DMS114 treated with DMSO at 0.1 percent for 48 hours (cell line): ENCODE measurements around the gene DDI2.

ENCODE experiments used
- DNase-seq: peaks from one replicate; lab custom pipeline; 2025; ENCODE audit not compliant: unreplicated experiment; lab: John Stamatoyannopoulos, UW

Gene DDI2

DNA sequence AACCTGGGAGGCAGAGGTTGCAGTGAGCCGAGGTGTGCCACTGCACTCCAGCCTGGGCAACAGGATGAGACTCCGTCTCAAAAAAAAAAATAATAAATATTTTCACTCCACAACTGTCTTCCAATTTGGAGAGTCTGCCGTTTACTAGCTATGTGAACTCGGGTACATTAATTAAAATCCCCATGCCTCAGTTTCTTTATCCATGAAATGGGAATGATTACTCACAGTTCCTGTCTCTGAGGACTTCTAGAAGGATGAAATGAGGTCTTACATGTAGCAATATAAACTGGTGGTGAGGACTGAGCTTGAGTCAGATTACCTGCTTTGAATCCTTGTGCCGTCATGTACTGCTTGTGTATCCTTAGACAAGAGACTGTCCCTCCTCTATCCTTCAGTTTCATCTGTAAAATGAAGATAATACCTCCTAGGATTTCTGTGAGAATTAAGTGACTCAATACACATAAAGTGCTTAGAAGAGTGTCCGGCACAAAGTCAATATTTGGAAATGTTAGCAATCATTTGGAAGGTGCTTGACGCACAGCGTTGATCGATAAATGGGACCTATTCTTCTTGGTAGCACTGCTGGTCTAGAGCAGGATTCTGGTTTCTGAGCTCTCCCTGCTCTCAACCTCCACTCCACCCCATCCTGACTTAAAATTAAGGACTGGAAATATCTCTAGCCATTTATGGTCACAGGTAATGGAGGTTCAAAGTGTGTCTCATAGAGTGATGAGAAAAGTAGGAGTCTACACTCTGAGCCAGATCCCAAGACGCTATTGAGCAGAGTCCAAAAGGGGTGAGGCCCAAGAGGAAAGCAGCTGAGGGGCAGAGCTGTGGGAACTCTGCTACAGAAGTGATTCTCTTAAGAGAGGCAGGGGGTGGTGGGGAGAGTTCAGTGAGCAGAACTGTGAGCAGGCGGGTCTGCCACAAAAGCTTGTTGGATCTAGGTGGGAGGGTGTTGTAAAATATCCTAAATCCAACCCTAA is 11.6 kb upstream of the DDI2 start:
- no peak for DNase-seq

DNA sequence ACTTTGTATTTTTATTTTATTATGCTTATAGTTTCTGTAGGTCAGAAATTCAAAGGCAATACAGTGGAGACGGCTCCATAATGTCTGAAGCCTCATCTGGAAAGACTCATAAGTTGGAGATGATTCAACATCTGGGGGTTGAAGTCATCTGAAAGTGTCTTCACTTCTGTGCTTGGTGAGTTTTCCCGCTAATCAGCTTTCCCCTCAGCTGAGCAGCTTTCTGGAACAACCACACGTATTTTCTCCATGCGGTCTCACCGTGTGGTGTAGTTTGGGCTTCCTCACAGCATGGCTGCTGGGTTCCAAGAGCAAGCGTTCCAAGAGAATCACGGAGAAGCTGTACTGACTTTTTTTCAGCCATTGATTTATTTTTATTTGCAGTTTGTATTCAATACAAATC is 7.6 kb upstream of the DDI2 start:
- DNase-seq, result no peak

DNA sequence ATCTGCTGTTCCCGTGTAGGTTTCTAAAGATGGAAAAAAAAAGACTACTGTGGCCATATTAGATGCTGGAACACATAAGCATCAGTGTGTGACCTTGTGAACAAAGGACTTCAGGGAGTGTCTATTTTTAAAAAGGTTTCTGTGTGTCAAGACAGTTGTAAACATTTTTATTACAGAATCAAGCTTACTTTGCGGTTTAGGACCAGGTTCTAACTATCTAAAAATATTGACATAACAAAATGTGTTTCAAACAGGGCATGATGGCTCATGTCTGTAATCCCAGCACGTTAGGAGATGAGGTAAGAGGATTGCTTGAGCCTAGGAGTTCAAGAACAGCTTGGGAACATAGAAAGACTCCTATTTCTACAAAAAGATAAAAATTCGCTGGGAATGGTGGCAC is 7.1 kb upstream of the DDI2 start:
- no peak for DNase-seq

DNA sequence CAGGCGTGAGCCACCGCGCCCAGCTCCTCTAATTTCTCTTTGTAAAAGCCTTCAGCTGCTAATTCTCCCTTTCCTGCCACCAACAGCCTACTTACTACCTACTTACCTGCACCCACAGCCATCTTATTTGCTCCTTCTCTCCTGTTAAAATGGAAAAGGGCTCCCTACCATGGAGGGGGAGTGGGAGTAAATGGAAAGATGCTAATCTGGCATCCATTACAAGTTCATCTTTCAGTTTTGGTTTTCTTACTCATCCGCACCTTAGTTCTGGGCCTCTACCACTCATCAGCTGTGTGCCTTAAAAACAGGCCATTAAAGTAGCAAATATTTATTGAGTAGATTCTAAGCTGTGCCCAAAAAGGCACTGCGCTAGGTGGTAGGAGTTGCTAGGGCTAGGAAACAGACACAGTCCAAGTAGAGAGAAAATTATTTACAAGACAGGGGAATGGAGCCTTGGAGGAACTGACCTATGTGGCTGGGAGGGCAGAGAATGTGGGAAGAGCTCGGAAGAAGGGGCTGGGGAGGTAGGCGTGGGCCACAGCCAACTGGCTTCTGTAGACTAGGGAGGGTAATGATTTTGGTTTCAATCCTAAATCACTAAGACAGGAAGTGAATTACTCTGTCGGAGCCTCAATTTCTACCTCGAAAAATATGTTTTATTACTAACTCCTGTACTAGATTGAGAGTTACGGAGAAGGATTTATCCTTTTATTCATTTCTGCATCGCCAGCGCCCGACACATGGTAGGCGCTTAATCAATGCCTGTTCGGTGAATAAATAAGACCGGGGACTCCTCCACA is 685 bp upstream of the DDI2 start:
- no peak for DNase-seq

DNA sequence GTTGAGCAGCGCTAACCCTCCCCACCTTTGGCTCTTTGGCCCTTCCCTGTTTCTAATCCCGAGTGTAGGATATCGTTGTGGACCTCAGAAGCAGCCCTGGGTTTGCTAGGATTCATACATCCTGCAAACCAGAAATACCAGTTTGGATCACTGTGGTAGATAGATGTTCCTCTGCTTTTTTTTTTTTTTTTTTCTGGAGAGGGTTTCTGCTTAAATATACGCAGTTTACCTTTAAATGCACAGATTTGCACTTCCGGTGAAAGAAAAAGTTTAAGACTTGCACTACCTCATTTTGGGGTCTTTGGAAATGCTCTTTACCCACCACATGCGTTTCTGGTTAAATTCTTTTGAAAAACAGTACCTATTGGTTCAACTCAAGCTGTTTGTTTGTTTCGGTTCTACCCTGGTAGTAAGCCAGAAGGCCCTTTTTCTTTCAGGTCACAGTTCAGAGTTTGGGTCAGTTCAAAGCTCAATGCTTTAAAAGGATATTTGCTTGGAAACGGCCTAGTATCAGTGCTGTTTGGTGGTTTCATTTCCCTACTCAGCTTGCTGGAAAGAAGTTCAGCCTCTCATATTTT is 908 bp downstream of the DDI2 start:
- DNase-seq, result no peak

DNA sequence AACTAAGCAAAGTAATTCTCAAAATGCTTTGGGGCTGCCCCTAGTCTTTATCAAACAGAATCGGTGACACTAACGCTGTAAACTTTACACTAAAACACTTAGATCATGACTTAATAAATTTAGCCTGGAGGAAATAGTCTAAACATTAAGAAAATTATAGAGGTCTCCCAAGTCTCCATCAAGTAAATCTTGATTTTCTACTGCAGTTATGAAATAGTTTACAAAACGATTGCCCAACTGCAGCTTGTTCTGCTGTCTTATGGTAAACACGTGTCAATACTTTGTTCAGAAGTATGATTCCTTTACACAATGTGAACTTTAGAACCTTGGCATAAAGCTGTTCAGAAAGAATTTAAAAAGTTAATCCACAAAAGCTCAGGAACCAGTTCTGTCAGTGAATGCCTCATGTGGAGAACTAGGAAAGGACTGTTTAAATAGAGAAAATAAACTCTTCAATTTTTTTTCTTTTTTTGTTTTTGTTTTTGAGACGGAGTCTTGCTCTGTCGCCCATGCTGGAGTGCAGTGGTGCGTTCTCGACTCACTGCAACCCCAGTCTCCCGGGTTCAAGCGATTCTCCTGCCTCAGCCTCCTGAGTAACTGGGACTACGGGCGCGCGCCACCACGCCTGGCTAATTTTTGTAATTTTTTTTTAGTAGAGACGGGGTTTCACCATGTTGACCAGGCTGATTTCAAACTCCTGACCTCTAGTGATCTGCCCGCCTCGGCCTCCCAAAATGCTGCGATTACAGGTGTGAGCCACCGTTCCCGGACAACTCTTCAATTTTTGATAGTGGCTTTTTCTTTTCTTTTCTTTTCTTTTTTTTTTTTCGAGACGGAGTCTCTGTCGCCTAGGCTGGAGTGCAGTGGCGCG is 1.6 kb downstream of the DDI2 start:
- DNase-seq, result no peak

DNA sequence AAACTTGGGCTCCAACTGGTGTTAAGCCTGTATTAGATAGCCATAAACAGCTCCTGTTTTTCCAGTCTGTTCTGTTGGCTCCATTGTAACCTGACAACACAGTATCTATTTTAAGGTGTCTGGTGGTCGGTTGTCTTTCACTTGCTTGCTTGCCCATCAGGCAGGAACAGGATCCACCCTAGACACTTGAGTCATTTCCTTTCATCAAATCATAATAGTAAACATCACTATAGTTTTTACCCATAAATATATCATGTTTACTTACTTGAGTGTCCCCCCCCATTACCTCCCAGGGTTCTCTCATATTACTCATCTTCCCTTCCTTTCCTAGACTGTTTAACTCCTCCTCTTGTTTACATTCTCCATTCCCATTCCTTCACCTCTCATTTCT is 2.9 kb downstream of the DDI2 start:
- no peak for DNase-seq

DNA sequence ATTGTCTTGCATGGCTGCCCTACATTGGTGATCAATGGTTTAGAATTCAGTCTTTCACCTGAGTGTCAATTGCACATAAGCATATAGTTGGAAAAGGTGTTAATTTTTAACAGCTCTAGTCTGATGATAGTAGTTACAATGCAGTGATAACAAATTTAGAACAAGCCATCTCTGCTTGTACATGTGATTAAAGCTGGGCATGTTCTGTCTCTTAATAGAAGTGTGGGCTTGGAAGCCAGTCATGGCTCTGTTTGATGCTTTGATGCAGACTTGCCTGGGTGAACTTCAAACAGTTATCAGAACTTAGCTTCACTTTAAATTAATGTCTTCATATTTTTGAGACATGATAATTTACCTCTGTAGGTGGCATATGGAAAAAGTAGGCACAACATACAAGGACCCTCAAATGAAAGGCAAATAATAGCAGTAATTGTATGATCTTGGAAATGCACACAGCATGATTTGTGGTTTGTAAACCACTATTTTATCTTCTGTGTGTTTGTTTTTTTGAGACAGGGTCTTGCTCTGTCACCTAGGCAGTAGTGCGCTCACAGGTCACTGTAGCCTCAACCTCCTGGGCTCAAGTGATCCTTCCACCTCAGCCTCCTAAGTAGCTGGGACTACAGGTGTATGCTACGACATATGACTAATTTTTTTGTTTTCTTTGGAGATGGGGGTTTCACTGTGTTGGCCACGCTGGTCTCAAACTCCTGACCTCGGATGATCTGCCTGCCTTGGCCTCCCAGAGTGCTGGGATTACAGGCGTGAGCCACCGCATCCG is 3.8 kb downstream of the DDI2 start:
- no peak for DNase-seq

DNA sequence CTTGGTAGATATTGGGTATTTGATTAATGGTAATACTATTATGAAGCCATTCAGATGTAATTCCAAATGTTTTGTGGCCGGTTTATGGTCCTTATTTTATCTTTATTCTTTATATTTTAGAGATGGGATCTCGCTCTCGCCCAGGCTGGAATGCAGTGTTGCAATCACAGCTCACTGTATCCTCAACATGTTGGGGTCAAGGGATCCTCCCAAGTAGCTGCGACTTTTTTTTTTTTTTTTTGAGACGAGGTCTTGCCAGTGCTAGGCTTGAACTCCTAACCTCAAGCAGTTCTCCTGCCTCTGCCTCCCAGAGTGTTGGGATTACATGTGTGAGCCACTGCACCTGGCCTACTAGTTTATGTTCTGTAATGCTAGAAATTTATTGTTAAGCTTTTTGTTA is 4.7 kb downstream of the DDI2 start:
- DNase-seq, result no peak

DNA sequence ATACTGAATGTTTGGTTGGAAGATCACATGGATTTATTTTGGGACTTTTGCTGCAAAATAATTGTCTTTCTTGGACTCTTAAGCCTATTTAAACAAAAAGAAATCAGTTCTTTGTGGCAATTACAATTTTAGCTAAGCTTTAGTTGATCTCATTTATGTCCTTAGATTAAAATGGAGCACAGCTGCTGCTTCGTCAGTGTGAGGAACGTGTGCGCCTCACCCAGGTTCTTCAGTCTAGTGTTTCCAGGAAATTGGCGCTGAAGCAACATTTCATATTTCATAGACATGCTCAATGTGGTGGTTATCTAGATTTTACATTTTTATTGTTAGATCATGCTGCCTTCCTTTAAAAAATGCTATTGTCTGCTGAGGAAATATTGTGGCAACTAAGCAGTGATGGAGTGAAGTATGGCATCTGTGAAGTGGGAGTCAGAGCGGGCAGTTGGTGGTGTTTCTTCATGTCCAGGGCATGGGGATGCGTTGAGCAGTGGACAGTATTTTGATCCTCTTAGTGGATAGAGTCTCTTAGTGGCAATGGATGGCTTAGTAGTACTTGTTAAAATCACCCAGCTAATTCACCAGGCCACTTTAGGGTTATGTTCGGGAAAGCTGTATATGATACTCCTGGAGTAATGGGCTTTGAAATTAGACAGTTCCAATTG is 5.6 kb downstream of the DDI2 start:
- no peak for DNase-seq

DNA sequence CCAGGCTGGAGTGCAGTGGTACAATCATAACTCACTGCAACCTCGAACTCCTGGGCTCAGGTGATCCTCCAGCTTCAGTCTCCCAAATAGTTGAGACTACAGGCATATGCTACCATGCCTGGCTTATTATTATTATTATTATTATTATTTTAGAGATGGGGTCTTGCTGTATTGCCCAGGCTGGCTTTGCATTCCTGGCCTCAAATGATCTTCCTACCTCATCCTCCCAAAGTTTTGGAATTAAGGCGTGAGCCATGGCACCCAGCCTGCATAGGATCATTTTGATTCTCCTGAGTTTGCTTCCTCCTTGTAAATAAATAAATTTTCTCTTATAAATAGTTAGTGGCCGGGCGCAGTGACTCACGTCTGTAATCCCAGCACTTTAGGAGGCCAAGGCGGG is 6.2 kb downstream of the DDI2 start:
- DNase-seq, result no peak

DNA sequence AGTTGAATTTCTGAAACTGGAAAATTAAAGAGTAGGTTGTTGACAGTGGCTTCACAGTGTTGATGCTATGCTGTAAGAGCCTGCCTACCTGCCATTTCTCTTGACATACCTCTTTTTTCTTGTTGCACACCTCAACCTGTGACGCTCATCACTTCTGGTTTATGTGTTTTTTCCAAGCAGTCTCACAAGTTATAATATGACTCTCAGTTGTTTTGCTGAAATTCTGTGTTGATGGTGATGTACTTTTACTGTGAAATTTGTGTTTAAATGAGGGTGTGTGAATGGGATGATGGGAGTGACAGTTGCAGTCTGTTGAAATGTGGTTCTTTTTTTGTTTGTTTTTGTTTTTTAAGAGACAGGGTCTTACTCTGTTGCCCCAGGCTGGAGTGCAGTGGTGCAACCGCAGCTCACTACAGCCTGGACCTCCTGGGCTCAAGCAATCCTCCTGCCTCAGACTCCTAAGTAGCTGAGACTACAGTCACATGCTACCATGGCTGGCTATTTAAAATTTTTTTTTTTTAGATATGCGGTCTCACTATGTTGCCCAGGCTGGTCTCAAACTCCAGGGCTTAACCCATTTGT is 7.0 kb downstream of the DDI2 start:
- no peak for DNase-seq

DNA sequence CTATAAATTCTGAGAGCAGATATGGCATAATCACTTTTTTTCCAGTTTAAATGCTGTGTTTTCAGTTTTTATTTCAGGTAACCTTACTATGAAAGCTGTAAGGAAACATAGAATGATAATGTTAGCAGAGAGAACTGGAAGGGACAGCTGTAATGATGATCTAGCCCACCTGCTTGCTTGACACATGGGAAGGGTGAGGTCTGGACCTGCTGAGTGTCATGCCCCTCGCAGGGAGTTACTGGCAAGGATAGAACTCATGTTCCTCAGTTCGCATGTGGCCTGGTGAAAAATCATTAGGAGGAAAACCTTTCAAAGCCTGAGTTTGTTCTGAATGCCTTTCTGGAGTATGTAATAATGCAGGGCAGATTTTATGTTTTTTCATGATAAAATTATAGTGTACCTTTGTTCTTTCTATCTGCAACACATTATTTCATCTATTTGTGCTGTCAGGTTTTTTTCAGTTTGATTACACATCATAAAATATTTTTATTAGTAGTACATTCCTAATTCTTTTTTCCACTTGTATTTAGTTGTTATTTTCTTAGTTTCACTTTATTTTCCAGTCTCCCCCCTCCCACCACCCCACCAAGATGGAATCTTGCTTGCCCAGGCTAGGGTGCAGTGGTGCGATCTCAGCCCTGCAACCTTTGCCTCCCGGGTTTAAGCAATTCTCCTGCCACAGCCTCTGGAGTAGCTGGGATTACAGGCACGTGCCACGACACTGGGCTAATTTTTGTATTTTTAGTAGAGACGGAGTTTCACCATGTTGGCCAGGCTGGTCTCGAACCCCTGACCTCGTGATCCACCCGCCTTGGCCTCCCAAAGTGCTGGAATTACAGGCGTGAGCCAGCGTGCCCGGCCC is 8.0 kb downstream of the DDI2 start:
- no peak for DNase-seq

DNA sequence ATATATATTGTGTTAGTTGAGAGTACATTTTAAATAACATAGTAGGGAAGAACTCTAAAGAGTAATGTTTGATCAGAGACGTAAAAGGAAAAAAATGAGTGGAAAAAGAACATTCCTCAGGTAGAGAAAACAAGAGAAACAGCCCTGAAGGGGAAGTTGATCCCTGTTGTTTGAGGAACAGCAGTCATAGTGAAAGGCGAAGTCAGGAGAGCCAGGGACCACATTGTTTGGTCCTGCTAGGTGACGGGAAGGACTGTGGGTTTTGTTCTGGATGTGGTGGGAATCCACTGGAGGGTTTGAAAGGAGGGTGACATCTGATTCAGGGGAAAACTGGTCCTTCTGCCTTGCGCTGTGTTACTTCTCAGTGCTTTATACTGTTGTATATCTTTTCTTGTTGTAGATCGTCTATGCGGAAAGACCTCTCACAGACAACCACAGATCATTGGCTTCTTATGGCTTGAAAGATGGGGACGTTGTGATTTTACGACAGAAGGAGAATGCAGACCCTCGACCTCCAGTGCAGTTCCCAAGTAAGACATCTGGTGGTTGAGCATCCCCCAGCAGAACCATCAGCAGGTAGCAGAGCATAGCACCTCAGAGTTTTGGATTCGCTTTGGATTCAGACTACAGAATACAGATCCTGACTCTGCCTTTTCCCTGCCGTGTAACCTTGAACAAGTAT is 9.2 kb downstream of the DDI2 start:
- no peak for DNase-seq

DNA sequence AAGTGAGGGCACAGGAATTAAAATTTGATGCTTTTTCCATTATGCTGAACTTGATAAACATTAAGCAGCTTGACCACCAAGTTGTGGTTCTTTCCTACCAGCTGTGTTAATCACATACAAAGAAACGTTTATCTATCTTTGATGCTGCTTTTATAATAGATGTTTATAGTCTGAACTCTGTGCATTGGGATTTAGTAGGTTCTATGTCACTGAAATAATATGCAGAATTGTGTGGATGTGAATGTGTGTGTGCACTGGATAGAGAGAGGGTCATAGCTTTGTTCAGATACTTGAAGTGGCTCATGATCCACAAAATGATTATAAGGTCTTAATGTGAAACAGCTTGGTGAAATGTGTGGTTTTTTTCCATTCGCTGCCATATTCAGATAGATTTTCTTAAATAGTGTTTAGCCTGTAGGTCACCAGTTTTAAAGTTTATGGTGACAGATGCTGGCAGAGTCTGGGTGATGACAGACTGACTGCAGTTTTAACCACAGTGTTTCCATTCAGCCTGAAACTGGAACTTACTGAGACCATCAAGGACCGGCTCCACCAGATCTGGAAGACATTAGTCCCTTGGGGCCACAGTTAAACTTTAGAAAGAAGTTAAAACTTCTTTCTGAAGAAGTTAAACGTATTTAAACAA is 10.2 kb downstream of the DDI2 start:
- no peak for DNase-seq

DNA sequence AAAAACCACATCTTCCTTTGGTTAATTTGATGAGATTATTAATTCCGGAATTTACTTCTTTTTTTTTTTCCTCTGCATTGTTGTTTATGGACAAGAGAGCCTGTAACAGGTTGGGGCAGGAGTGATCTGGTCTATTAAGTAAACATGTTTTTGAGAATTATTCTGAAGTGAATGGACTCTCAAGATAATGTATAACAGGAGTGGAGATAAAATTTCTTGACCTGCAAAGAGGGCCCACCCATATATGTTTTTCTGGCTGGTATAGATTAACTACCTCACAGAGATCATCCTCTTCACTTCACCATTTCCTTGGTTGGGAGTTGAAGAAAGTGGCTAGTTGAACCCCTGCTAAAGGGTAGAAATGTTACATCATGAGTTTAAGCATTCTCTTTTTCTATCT is 10.7 kb downstream of the DDI2 start:
- DNase-seq, result no peak

DNA sequence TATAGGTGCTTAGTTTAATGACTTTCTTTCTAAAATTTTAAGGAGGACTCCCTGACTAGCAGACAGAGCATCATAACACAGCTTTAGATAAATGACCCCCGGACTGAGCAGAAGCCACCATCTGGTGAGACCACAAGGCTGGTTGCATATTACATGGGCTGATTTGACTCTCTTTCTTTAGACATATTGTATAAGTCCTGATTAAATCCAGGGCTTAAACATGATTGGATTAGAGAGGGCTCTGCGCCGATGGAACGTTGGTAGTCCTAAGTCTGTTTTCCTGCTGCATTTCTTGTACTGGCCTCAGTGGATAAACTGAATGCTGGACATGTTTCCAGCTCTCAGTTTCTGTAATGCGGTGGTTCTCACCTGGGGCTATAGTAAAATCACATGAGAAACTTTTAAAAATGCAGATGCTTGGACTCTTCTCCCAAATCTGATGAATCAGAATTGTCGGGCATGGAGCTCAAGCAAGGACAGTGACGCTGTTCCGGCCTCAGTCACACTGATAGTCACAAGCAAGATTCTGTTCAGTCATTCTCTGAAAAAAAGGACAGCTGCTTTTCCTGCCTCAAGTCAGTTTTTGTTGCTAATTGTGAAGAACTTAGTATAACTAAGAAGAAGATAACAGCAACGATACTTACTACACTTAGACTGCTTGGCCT is 16.6 kb downstream of the DDI2 start:
- no peak for DNase-seq
